HL-60 (cell line): Measurements from ENCODE around the gene FHL2.

Experiments used
- DNase-seq, 2 experiments: peaks; one replicate each; pipeline ENCODE4 v3.0.0-alpha.2; 2010 to 2020; ENCODE audit warnings: low read depth in 1 of 2, low spot score in 1 of 2
- H3K27ac ChIP-seq: fragments of 250-450 bp; sonication (Bioruptor Pico); replicated peaks from 2 replicates; pipeline ENCODE4 v1.5.1; 2020; ENCODE audit warnings: mild to moderate bottlenecking, moderate library complexity
- H3K27me3 ChIP-seq: fragments of 250-450 bp; sonication (Bioruptor Pico); 2 replicates; pipeline ENCODE4 v1.5.1; 2021; ENCODE audit warnings: mild to moderate bottlenecking, moderate library complexity; ENCODE audit not compliant: insufficient read depth, poor library complexity, severe bottlenecking
- H3K4me3 ChIP-seq: replicated peaks from 2 replicates; pipeline ENCODE4 v1.5.1; 2011; ENCODE audit warnings: mild to moderate bottlenecking, control low read depth, low read length; ENCODE audit not compliant: insufficient read depth
- GABPA ChIP-seq: IDR thresholded peaks from 2 replicates; pipeline ENCODE4 v1.6.1; 2012; ENCODE audit warnings: low read depth
- POLR2AphosphoS5 ChIP-seq: IDR thresholded peaks from 2 replicates; pipeline ENCODE4 v1.6.1; 2012; ENCODE audit warnings: low read depth
- REST ChIP-seq: IDR thresholded peaks from 2 replicates; pipeline ENCODE4 v1.6.1; 2012; ENCODE audit warnings: low read depth; ENCODE audit not compliant: insufficient replicate concordance
- SPI1 ChIP-seq: IDR thresholded peaks from 2 replicates; pipeline ENCODE4 v1.6.1; 2012; ENCODE audit warnings: low read depth, mild to moderate bottlenecking, borderline replicate concordance
- TF ChIP-seq, protein P1 (sequence below): IDR thresholded peaks from one replicate; pipeline ENCODE4 v1.5.1; 2011; ENCODE audit warnings: low read length, control low read depth, inconsistent platforms; ENCODE audit not compliant: insufficient read depth

The FHL2 gene

DNA sequence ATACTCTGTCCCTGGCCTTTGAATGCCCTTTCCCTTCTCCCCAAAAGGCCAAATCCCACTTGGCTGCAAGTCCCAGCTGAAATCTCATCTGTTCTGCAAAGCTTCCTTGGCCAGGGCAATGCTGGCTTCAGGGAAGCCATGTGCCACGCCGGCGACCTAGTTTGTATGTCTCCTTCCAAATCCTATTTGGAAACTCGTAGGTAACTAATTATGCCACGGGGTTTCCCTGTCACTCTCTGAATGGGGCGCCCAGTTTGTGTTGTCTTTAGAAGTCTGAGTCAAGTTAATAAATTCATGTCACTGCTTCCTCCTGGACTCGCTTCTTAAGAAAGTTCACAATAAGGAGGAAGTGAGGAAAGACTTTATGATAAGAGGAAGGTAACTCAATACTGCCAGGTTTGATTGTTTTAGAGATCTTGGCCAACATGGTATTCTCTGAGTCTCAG is 19.1 kb downstream of the FHL2 start:
- no peak overlapping the region for H3K27ac ChIP-seq
- no peak overlapping the region for H3K4me3 ChIP-seq
- DNase-seq = peak in 1 of 2 experiments; percentile 17
- no peaks in the 10 kb centered on the region for H3K27me3 ChIP-seq
- TF ChIP-seq POLR2AphosphoS5 (no peak), SPI1 (peak; percentile 80; the same call in 1 of the 2 replicates)

DNA sequence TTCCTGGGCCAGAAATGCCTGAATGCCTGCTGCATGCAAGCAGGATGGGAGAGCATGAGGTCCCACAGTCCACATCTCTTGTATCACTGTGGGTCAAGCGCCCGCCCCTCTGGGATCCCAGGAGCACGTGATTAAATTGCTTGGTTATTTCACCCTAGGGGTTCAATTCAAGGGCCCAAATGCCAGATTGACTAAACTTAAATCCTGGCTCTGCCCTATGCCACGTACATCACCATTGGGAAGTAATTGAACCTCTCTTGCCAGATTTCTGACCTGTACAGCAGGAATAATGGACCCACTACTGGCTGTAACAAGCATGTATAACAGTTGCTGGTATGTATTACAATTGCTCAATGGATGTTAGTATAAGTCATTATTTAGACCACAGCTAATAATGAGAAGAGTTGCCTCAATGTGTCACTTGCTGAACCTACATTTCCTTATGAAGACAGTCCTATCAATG is 19.9 kb downstream of the FHL2 start:
- no peak overlapping the region for H3K27ac ChIP-seq
- no peak overlapping the region for H3K4me3 ChIP-seq
- no peak for DNase-seq
- no peaks in the 10 kb centered on the region for H3K27me3 ChIP-seq
- TF ChIP-seq SPI1 (no peak), REST (no peak), POLR2AphosphoS5 (no peak), GABPA (no peak)
- TF ChIP-seq, protein P1, sequence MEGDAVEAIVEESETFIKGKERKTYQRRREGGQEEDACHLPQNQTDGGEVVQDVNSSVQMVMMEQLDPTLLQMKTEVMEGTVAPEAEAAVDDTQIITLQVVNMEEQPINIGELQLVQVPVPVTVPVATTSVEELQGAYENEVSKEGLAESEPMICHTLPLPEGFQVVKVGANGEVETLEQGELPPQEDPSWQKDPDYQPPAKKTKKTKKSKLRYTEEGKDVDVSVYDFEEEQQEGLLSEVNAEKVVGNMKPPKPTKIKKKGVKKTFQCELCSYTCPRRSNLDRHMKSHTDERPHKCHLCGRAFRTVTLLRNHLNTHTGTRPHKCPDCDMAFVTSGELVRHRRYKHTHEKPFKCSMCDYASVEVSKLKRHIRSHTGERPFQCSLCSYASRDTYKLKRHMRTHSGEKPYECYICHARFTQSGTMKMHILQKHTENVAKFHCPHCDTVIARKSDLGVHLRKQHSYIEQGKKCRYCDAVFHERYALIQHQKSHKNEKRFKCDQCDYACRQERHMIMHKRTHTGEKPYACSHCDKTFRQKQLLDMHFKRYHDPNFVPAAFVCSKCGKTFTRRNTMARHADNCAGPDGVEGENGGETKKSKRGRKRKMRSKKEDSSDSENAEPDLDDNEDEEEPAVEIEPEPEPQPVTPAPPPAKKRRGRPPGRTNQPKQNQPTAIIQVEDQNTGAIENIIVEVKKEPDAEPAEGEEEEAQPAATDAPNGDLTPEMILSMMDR = no peak

GRCh38 chr2:105378276-105378840 is 20.5 kb downstream of the FHL2 start:
- no peak overlapping the region for H3K27ac ChIP-seq
- H3K4me3 ChIP-seq = no peak overlapping the region
- H3K27me3 ChIP-seq = no peaks in the 10 kb centered on the region
- TF ChIP-seq POLR2AphosphoS5 = no peak
- no peak for TF ChIP-seq REST
- no peak for TF ChIP-seq SPI1
- TF ChIP-seq GABPA = no peak
- TF ChIP-seq, protein P1 = no peak
- DNase-seq = no peak

GRCh38 chr2:105377871-105378270 is 21.0 kb downstream of the FHL2 start:
- TF ChIP-seq SPI1 (no peak), REST (no peak), GABPA (no peak)
- Histone ChIP-seq H3K27ac (no peak overlapping the region), H3K27me3 (no peaks in the 10 kb centered on the region), H3K4me3 (no peak overlapping the region)
- no peak for DNase-seq
